ENCODE measurements around the gene ALKBH8.

DNA sequence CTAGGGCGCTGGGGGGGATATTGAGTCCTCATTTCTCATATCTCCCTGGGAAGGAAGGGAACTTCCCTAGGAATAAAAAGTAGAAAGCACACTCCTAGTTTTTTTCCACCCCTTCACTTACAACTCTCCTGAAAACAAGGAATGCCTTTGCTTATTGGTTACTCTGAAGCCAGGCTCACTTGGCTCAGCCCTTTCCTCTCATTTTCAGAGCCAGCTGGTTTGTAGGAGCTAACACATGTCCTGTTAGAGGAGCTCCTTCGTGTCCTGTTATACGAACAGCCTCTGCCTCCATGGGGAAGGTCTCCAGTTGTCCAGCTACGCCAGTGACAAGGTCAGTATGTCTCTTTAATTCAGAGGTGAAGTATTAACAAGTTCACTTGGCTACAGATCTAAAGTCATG, 17.6 kb downstream of the ALKBH8 start:
- TF ChIP-seq SUZ12 (IDR thresholded peaks at IDR 0.05; ENCODE audit: extremely low read depth, insufficient read depth, insufficient read length) (no peak), YY1 (IDR thresholded peaks at IDR 0.05; ENCODE audit: insufficient read depth, insufficient read length) (no peak)
